Smooth muscle cell (in vitro differentiated cells): Measurements from ENCODE around the gene NELL2. TPM values are rescaled to one million over a fixed set of nuclear protein-coding genes. Genes with fewer than 3 reads are reported as not detected.

Experiments
- DNase-seq: peaks from one replicate; lab custom pipeline; 2025; ENCODE audit not compliant: unreplicated experiment; lab: John Stamatoyannopoulos, UW
- H2AFZ ChIP-seq: fragments of 200-600 bp; sonication (generic); 2 replicates; pipeline ENCODE4 v1.6.0; 2016; ENCODE audit warnings: antibody characterized with exemption, low read depth, mild to moderate bottlenecking
- H3F3A ChIP-seq: fragments of 200-600 bp; sonication (generic); 2 replicates; pipeline ENCODE4 v1.6.0; 2017; ENCODE audit warnings: antibody characterized with exemption, low read depth
- H3K27ac ChIP-seq: fragments of 200-600 bp; sonication (generic); 2 replicates; pipeline ENCODE4 v1.5.1; 2016; ENCODE audit warnings: low read depth, mild to moderate bottlenecking
- H3K27me3 ChIP-seq: fragments of 200-600 bp; sonication (generic); 2 replicates; pipeline ENCODE4 v1.6.1; 2016; ENCODE audit warnings: low read depth, mild to moderate bottlenecking
- H3K36me3 ChIP-seq: fragments of 200-600 bp; sonication (generic); 2 replicates; pipeline ENCODE4 v1.5.1; 2016; ENCODE audit warnings: low read depth
- H3K4me1 ChIP-seq: fragments of 200-600 bp; sonication (generic); 2 replicates; pipeline ENCODE4 v1.5.1; 2016; ENCODE audit warnings: low read depth
- H3K4me2 ChIP-seq: fragments of 200-600 bp; sonication (generic); 2 replicates; pipeline ENCODE4 v1.6.0; 2016; ENCODE audit warnings: mild to moderate bottlenecking
- H3K4me3 ChIP-seq: fragments of 200-600 bp; sonication (generic); 2 replicates; pipeline ENCODE4 v1.5.1; 2016; ENCODE audit warnings: mild to moderate bottlenecking
- H3K79me2 ChIP-seq: fragments of 200-600 bp; sonication (generic); 2 replicates; pipeline ENCODE4 v1.6.0; 2016; ENCODE audit warnings: low read depth, mild to moderate bottlenecking
- H3K9ac ChIP-seq: fragments of 200-600 bp; sonication (generic); 2 replicates; pipeline ENCODE4 v1.6.0; 2016; ENCODE audit warnings: low read depth
- H3K9me3 ChIP-seq: fragments of 200-600 bp; sonication (generic); replicated peaks from 2 replicates; pipeline ENCODE4 v1.5.1; 2016; ENCODE audit warnings: low read depth
- H4K20me1 ChIP-seq: fragments of 200-600 bp; sonication (generic); 2 replicates; pipeline ENCODE4 v1.6.0; 2016; ENCODE audit warnings: low read depth
- CTCF ChIP-seq: fragments of 200-600 bp; sonication (generic); IDR thresholded peaks from 2 replicates; pipeline ENCODE4 v1.5.1; 2017; ENCODE audit warnings: borderline replicate concordance, mild to moderate bottlenecking, antibody characterized with exemption; ENCODE audit not compliant: insufficient read depth, poor library complexity, severe bottlenecking
- WGBS: methylation state at CpG from one replicate; pipeline ENCODE4 v1.1.7; 2016; ENCODE audit warnings: low lambda C conversion rate; 5-methylcytosine and 5-hydroxymethylcytosine counted together
- polyA plus RNA-seq: library from polyadenylated mRNA; unstranded; fragments of >200 nt; fragmentation: Nextera tagmentation; extraction: Ambion mirVana; gene quantifications from 2 replicates; pipeline ENCODE4 v1.2.1, GENCODE V29; 2016
- total RNA-seq: library from RNA; depleted of rRNA; stranded (reverse); fragments of >200 nt; gene quantifications from 2 replicates; pipeline ENCODE4 v1.2.3, GENCODE V29; 2014

Gene NELL2
- total and polyA plus RNA-seq, 2 experiments from 2014 or later: 16.8 TPM; not detected in 1

- peaks cover 3% of the 10 kb centered on the region for H3K9me3 ChIP-seq
- no peaks in the 10 kb centered on the region for H3K36me3 ChIP-seq
- no peak for TF ChIP-seq CTCF
- no peak overlapping the region for H3K4me3 ChIP-seq
- WGBS: 95% methylated on average over 4 of the region's 4 CpGs
- no peaks in the 10 kb centered on the region for H3K27me3 ChIP-seq
- H3K4me1 ChIP-seq: no peaks in the 10 kb centered on the region
- no peak for DNase-seq
- no peaks in the 10 kb centered on the region for H3F3A ChIP-seq
- no peak overlapping the region for H2AFZ ChIP-seq
- H4K20me1 ChIP-seq: no peaks in the 10 kb centered on the region
- H3K9ac ChIP-seq: no peak overlapping the region
- H3K4me2 ChIP-seq: no peak overlapping the region
- H3K27ac ChIP-seq: no peak overlapping the region
- H3K79me2 ChIP-seq: no peaks in the 10 kb centered on the region
Observed at GRCh38 chr12:44668443-44668842, 207.7 kb downstream of the NELL2 start.

DNA sequence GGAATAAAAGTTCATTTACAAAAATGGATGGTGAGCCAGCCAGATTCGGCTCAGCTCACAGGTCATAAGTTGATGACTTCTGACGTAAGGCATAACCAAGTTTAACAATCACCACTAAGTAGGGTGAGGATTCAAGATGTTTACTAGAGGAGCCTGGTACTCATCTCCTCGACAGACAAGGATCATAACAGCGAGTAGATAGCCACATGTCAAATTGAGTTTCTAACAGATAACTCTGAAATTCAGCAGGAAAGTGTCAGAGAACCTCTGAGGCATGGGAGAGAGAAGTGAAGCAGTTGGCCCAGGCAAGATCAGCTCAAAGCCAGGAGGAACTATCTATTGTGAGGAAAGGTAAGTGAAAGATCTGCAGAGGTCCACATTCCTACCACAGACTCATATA, 208.7 kb downstream of the NELL2 start:
- 25% methylated on average over 4 of the region's 4 CpGs for WGBS
- no peak overlapping the region for H3K9ac ChIP-seq

DNA sequence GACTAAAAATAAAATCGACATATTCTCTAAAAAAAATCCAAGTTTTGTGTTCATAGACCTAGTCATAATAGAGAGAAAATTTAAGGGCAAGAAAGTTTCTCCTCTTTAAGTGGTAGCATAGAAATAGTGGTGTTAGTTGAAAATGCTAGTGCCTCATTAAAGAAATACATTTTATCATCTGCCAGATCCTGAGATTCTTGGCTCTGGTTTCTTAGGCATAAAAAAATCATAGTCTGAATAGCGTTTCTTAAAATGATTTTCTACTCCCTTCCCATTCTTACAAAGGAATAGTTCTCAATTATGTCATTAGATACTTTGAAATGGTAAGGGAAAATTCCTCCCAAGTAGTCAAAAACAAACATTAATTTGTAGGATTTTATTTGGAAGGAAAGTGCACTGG, 212.8 kb downstream of the NELL2 start:
- H3F3A ChIP-seq: no peaks in the 10 kb centered on the region
- H3K4me1 ChIP-seq: no peaks in the 10 kb centered on the region
- no peaks in the 10 kb centered on the region for H3K27me3 ChIP-seq
- no peak for TF ChIP-seq CTCF
- no peaks in the 10 kb centered on the region for H4K20me1 ChIP-seq
- no peaks in the 10 kb centered on the region for H3K36me3 ChIP-seq
- no peak overlapping the region for H3K9ac ChIP-seq
- no peaks in the 10 kb centered on the region for H3K9me3 ChIP-seq
- no peak overlapping the region for H3K4me2 ChIP-seq
- no peaks in the 10 kb centered on the region for H3K79me2 ChIP-seq
- no peak overlapping the region for H3K27ac ChIP-seq
- WGBS: 85% methylated on average over 2 of the region's 2 CpGs
- H2AFZ ChIP-seq: no peak overlapping the region
- H3K4me3 ChIP-seq: no peak overlapping the region
- no peak for DNase-seq

More for the DNA sequence above, 208.7 kb downstream of the NELL2 start:
- H3F3A ChIP-seq: no peaks in the 10 kb centered on the region
- H3K9me3 ChIP-seq: peaks cover 3% of the 10 kb centered on the region
- no peak overlapping the region for H3K4me3 ChIP-seq
- H3K36me3 ChIP-seq: no peaks in the 10 kb centered on the region
- DNase-seq: no peak
- no peak overlapping the region for H2AFZ ChIP-seq
- TF ChIP-seq CTCF: no peak
- no peaks in the 10 kb centered on the region for H4K20me1 ChIP-seq
- H3K4me2 ChIP-seq: no peak overlapping the region
- no peaks in the 10 kb centered on the region for H3K4me1 ChIP-seq
- H3K27me3 ChIP-seq: no peaks in the 10 kb centered on the region
- no peak overlapping the region for H3K27ac ChIP-seq
- no peaks in the 10 kb centered on the region for H3K79me2 ChIP-seq

DNA sequence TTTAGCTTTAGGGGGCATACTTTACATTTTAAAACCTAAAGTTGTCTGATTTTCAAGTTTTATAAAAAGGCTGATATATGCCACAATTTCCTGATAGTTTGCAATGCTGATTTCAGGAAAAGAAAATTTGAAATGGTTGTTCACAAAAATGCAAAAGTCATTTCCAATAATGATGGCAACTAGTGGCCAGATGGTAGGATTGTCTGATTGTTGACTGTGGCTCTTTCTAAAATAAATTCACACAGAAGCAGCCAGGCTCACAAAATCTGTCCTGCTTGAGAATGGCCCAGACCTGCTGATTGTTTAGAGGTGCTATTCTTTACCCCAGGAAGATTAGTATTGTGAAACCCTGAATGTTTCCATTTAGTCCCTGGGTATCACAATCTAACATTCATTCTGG, 220.3 kb downstream of the NELL2 start:
- Histone ChIP-seq H3K79me2 (no peaks in the 10 kb centered on the region), H3F3A (no peaks in the 10 kb centered on the region), H2AFZ (no peak overlapping the region), H3K4me3 (no peak overlapping the region), H3K36me3 (no peaks in the 10 kb centered on the region), H3K9me3 (no peaks in the 10 kb centered on the region), H3K4me2 (no peak overlapping the region), H3K27ac (no peak overlapping the region), H4K20me1 (no peaks in the 10 kb centered on the region), H3K4me1 (peaks cover 14% of the 10 kb centered on the region), H3K27me3 (no peaks in the 10 kb centered on the region), H3K9ac (no peak overlapping the region)
- DNase-seq: no peak
- no peak for TF ChIP-seq CTCF
